ENCODE data around the gene EMX1.

Gene EMX1

GRCh38 chr2:72984172-72984671 is 66.9 kb downstream of the EMX1 start:
- no peak overlapping the region for H3K4me3 ChIP-seq (replicated peaks; ENCODE audit: low read depth, low read length)
- no peak for DNase-seq (ENCODE audit: extremely low read depth, low read depth)
- TF ChIP-seq, protein P1, sequence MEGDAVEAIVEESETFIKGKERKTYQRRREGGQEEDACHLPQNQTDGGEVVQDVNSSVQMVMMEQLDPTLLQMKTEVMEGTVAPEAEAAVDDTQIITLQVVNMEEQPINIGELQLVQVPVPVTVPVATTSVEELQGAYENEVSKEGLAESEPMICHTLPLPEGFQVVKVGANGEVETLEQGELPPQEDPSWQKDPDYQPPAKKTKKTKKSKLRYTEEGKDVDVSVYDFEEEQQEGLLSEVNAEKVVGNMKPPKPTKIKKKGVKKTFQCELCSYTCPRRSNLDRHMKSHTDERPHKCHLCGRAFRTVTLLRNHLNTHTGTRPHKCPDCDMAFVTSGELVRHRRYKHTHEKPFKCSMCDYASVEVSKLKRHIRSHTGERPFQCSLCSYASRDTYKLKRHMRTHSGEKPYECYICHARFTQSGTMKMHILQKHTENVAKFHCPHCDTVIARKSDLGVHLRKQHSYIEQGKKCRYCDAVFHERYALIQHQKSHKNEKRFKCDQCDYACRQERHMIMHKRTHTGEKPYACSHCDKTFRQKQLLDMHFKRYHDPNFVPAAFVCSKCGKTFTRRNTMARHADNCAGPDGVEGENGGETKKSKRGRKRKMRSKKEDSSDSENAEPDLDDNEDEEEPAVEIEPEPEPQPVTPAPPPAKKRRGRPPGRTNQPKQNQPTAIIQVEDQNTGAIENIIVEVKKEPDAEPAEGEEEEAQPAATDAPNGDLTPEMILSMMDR (IDR thresholded peaks at IDR 0.05; ENCODE audit: low read depth, low read length, missing control alignments): no peak
